Esophagus muscularis mucosa (tissue), 4 donors: ENCODE measurements around the gene DYNC2LI1.

Source experiments
- EP300 ChIP-seq: sonication (generic); formaldehyde crosslinking; IDR thresholded peaks from one replicate; pipeline ENCODE4 v1.6.1; 2017; ENCODE audit warnings: antibody characterized with exemption
- POLR2A ChIP-seq: fragments of 450-650 bp; IDR thresholded peaks from one replicate; pipeline ENCODE4 v1.6.1; 2017; ENCODE audit warnings: antibody characterized with exemption, moderate library complexity, mild to moderate bottlenecking, low read depth
- POLR2AphosphoS5 ChIP-seq, 2 donors: sonication (generic); formaldehyde crosslinking; IDR thresholded peaks; one replicate each; pipeline ENCODE4 v1.6.1; 2017; ENCODE audit warnings: antibody characterized with exemption in 2 of 2
- TF ChIP-seq, protein P1 (sequence below), 3 experiments: fragments of 200-600 bp in 2 of 3; fragments of 450-650 bp in 1 of 3; sonication (generic) in 2 of 3; IDR thresholded peaks; one replicate each; pipeline ENCODE4 v1.5.1; 2017 to 2019; ENCODE audit warnings: antibody characterized with exemption in 3 of 3, mild to moderate bottlenecking in 2 of 3, moderate library complexity in 1 of 3

DNA sequence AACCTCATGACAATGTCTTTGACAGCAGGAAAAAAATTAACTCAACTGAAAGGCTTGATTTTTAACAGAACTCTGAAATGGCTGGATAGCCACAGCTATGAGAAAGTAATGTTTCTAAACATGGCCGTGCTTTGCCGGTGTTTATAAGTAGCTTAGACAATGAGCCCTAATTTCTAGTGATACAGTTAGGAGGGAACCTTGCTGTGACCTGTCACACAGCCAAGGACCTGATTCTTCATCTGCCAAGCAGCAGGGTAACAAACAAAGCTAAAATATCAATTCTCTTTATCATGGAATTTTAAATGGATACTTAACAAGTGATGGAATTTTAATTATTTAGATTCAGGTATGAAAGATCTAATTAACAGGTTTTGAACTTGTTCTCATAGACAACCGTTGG, 24.3 kb upstream of the DYNC2LI1 start:
- TF ChIP-seq, protein P1, sequence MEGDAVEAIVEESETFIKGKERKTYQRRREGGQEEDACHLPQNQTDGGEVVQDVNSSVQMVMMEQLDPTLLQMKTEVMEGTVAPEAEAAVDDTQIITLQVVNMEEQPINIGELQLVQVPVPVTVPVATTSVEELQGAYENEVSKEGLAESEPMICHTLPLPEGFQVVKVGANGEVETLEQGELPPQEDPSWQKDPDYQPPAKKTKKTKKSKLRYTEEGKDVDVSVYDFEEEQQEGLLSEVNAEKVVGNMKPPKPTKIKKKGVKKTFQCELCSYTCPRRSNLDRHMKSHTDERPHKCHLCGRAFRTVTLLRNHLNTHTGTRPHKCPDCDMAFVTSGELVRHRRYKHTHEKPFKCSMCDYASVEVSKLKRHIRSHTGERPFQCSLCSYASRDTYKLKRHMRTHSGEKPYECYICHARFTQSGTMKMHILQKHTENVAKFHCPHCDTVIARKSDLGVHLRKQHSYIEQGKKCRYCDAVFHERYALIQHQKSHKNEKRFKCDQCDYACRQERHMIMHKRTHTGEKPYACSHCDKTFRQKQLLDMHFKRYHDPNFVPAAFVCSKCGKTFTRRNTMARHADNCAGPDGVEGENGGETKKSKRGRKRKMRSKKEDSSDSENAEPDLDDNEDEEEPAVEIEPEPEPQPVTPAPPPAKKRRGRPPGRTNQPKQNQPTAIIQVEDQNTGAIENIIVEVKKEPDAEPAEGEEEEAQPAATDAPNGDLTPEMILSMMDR (IDR thresholded peaks at IDR 0.05) = no peak
- TF ChIP-seq POLR2A (no peak), POLR2AphosphoS5 (IDR thresholded peaks at IDR 0.05) (no peak), EP300 (no peak)
